Measurements from ENCODE around the gene KCNJ6. TPM values are rescaled to one million over a fixed set of nuclear protein-coding genes. Genes with fewer than 3 reads are reported as not detected.

KCNJ6 gene
- total RNA-seq, 4 donors from 2014 or later, result 0.08 to 0.40 TPM; not detected in 2

DNA sequence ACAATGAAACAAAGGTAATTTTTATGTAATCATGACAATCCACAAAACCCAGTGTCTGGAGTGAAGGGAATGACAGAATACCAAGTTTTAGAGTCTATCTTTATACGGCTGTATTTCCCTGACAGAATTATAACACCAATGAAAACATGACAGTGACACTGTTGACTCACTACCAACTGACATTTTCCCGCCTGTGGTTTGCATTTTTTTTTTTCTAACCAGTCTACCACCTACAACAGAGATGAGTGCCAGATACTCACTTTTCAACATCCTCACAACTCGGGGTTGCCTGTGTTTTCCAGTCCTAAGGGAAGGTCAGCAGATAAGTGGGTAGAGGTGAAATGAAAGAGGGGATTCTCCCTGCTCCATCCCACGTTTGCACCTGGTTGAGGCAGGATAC, 118.9 kb downstream of the KCNJ6 start:
- no peak overlapping the region for H3K27ac ChIP-seq
- no peaks in the 10 kb centered on the region for H3K9me3 ChIP-seq
- peaks cover 15% of the 10 kb centered on the region for H3K27me3 ChIP-seq
- 68 to 78% methylated on average over 3 of the region's 4 CpGs for WGBS, 2 donors (ENCODE audit: low coverage in 1 of 2)
- no peak for TF ChIP-seq POLR2AphosphoS5 (IDR thresholded peaks at IDR 0.05)
- TF ChIP-seq, protein P1, sequence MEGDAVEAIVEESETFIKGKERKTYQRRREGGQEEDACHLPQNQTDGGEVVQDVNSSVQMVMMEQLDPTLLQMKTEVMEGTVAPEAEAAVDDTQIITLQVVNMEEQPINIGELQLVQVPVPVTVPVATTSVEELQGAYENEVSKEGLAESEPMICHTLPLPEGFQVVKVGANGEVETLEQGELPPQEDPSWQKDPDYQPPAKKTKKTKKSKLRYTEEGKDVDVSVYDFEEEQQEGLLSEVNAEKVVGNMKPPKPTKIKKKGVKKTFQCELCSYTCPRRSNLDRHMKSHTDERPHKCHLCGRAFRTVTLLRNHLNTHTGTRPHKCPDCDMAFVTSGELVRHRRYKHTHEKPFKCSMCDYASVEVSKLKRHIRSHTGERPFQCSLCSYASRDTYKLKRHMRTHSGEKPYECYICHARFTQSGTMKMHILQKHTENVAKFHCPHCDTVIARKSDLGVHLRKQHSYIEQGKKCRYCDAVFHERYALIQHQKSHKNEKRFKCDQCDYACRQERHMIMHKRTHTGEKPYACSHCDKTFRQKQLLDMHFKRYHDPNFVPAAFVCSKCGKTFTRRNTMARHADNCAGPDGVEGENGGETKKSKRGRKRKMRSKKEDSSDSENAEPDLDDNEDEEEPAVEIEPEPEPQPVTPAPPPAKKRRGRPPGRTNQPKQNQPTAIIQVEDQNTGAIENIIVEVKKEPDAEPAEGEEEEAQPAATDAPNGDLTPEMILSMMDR (IDR thresholded peaks at IDR 0.05), result no peak
- no peak for TF ChIP-seq EP300 (IDR thresholded peaks at IDR 0.05)
- TF ChIP-seq POLR2A (IDR thresholded peaks at IDR 0.05), result no peak
- H3K4me1 ChIP-seq, result no peaks in the 10 kb centered on the region
- H3K36me3 ChIP-seq, result no peaks in the 10 kb centered on the region
- H3K4me3 ChIP-seq, result no peak overlapping the region
- no peak for ATAC-seq

DNA sequence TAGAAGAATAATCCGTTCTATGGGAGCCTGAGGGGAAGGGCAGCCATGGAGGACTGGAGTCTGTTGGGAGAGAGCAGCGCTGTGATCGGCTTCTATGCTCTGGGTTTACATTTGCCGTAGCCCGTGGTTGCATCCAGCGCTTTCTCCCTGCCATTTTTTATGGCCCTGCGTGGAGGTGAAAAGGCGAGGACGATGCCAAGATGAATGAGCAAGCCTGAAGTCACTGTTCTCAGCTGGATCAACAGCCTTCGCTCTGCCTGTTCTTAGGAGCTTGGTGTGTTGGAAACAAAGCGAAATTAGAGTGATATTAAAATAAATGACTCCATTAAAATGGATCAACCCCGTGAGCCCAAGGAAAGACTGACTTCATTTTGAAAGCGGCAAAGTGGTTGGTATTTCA, 120.2 kb downstream of the KCNJ6 start:
- no peaks in the 10 kb centered on the region for H3K4me1 ChIP-seq
- peaks cover 7% of the 10 kb centered on the region for H3K27me3 ChIP-seq
- H3K9me3 ChIP-seq, result no peaks in the 10 kb centered on the region
- no peak for TF ChIP-seq POLR2A (IDR thresholded peaks at IDR 0.05)
- no peak for TF ChIP-seq POLR2AphosphoS5 (IDR thresholded peaks at IDR 0.05)
- no peak for TF ChIP-seq EP300 (IDR thresholded peaks at IDR 0.05)
- TF ChIP-seq, protein P1 (IDR thresholded peaks at IDR 0.05), result no peak
- no peak overlapping the region for H3K4me3 ChIP-seq
- WGBS, 2 donors (ENCODE audit: low coverage in 1 of 2), result 93 to 100% methylated on average over 2 to 12 of the region's 13 CpGs
- H3K36me3 ChIP-seq, result no peaks in the 10 kb centered on the region
- H3K27ac ChIP-seq, result no peak overlapping the region
- ATAC-seq, result no peak

DNA sequence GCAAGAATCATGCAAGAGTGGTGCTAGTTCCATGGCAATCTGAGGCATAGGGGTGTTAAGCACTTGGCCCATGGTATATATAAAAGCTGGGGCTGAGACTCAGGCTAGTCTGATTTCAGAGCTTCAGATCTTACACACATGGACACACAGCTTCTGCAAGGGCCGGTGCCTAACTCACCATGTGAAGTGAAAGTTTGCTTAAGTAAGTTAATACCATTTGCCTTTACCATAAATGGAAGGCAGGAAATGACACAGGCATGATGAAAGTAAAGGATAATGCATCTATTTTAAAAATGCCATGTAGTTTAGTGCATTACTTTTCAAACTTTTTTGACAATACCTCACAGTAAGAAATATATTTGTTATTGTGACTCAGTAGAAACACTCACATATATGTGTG, 122.6 kb downstream of the KCNJ6 start:
- Histone ChIP-seq H3K4me1 (no peaks in the 10 kb centered on the region), H3K36me3 (no peaks in the 10 kb centered on the region), H3K9me3 (peaks cover 0 to 5% (median 0%) of the 10 kb centered on the region in 3 donors), H3K27me3 (no peaks in the 10 kb centered on the region), H3K27ac (no peak overlapping the region), H3K4me3 (no peak overlapping the region)
- 17 to 63% methylated on average over 1 of the region's 1 CpG for WGBS, 2 donors (ENCODE audit: low coverage in 1 of 2)
- no peak for ATAC-seq
- TF ChIP-seq EP300 (IDR thresholded peaks at IDR 0.05), result no peak
- TF ChIP-seq POLR2A (IDR thresholded peaks at IDR 0.05), result no peak
- TF ChIP-seq, protein P1 (IDR thresholded peaks at IDR 0.05), result no peak
- TF ChIP-seq POLR2AphosphoS5 (IDR thresholded peaks at IDR 0.05), result no peak

DNA sequence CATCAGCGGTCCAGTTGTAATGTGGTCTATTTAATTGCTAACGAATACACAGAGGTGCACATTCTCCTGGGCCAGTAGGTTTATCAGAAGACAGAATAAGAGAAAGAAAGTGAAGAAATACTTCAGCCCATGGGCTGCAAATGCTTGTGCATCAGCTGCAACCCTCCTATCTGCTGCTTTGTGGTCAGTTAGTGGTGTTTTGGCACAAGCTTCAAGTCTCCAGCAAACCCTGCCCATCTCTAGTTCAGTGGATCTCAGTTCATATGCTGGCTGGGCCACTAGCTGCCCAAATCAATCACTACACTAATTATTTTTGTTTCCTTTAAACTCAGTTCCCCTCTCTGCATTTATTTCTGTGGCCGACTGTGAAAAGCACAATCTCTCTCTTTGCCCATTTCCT, 124.2 kb downstream of the KCNJ6 start:
- Histone ChIP-seq H3K9me3 (peaks cover 0 to 11% (median 0%) of the 10 kb centered on the region in 3 donors), H3K27me3 (no peaks in the 10 kb centered on the region), H3K4me3 (no peak overlapping the region), H3K4me1 (no peaks in the 10 kb centered on the region), H3K27ac (no peak overlapping the region), H3K36me3 (no peaks in the 10 kb centered on the region)
- 40 to 54% methylated on average over 1 to 3 of the region's 3 CpGs for WGBS, 2 donors (ENCODE audit: low coverage in 1 of 2)
- TF ChIP-seq POLR2A (IDR thresholded peaks at IDR 0.05), result no peak
- no peak for TF ChIP-seq POLR2AphosphoS5 (IDR thresholded peaks at IDR 0.05)
- no peak for TF ChIP-seq EP300 (IDR thresholded peaks at IDR 0.05)
- TF ChIP-seq, protein P1 (IDR thresholded peaks at IDR 0.05), result no peak
- no peak for ATAC-seq

DNA sequence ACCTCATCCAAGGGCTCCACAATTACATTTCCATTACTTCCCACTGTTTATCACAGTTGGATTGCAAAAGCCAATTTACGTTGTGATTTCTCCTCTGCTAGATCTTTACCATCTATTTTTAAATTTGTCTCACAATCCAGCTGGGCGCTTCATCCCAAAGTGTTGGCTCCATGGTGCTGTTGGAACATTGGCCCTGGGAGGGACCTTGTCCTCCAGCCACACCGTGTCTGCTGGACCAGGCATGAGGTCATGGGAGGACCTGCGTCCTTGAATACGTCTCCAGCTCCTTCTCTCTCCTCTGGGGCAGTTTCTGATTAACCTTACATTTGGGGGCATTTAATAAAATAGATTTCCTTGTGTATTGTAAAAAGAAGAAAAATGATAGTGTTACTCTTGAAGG, 125.4 kb downstream of the KCNJ6 start:
- no peak overlapping the region for H3K27ac ChIP-seq
- no peaks in the 10 kb centered on the region for H3K36me3 ChIP-seq
- no peak for ATAC-seq
- H3K4me1 ChIP-seq, result no peaks in the 10 kb centered on the region
- no peak overlapping the region for H3K4me3 ChIP-seq
- TF ChIP-seq, protein P1 (IDR thresholded peaks at IDR 0.05), result no peak
- TF ChIP-seq POLR2A (IDR thresholded peaks at IDR 0.05), result no peak
- TF ChIP-seq POLR2AphosphoS5 (IDR thresholded peaks at IDR 0.05), result no peak
- no peak for TF ChIP-seq EP300 (IDR thresholded peaks at IDR 0.05)
- peaks cover 0 to 11% (median 0%) of the 10 kb centered on the region in 3 donors for H3K9me3 ChIP-seq
- WGBS, 2 donors (ENCODE audit: low coverage in 1 of 2), result 39 to 43% methylated on average over 2 to 5 of the region's 5 CpGs
- H3K27me3 ChIP-seq, result no peaks in the 10 kb centered on the region
